H1 (cell line): ENCODE results near the gene GPR37. TPM values are rescaled to one million over a fixed set of nuclear protein-coding genes. Genes with fewer than 3 reads are reported as not detected.

Source experiments
- CTCF ChIA-PET: fragments of 300-600 bp; sonication (Branson Sonifier 250); formaldehyde crosslinking; loops from one replicate; lab custom pipeline; 2021; ENCODE audit not compliant: partially characterized antibody; lab: Charles Lee
- POLR2A ChIA-PET: fragments of 300-600 bp; sonication (Branson Sonifier 250); formaldehyde crosslinking; loops from one replicate; lab custom pipeline; 2021; ENCODE audit warnings: inconsistent platforms; ENCODE audit not compliant: partially characterized antibody; lab: Charles Lee
- DNase-seq, 2 experiments: peaks; one replicate each; pipeline versions ENCODE4 v3.0.0 to v3.0.0-alpha.2; 2010 to 2022; ENCODE audit warnings: low spot score in 2 of 2, low read depth in 1 of 2, mixed read lengths in 1 of 2
- FAIRE-seq: peaks from 2 replicates; lab custom pipeline; 2011; peaks lifted over from hg19 to GRCh38; lab: Jason Lieb, UNC
- H2AFZ ChIP-seq: 2 replicates; pipeline ENCODE4 v1.8.1; 2012; ENCODE audit warnings: low read length, inconsistent platforms
- H2AK5ac ChIP-seq: 2 replicates; pipeline ENCODE4 v1.6.1; 2013; ENCODE audit warnings: low read depth, low read length
- H2BK120ac ChIP-seq: replicated peaks from 2 replicates; pipeline ENCODE3; 2013; ENCODE audit warnings: low read depth, low read length, inconsistent platforms
- H2BK12ac ChIP-seq: 2 replicates; pipeline ENCODE4 v1.6.1; 2013; ENCODE audit warnings: low read depth, low read length
- H2BK15ac ChIP-seq: 2 replicates; pipeline ENCODE4 v1.6.1; 2013; ENCODE audit warnings: low read length
- H2BK20ac ChIP-seq: 2 replicates; pipeline ENCODE4 v1.6.1; 2013; ENCODE audit warnings: low read length
- H2BK5ac ChIP-seq: 2 replicates; pipeline ENCODE4 v1.6.1; 2013; ENCODE audit warnings: low read depth, low read length
- H3K14ac ChIP-seq: 2 replicates; pipeline ENCODE4 v1.6.1; 2013; ENCODE audit warnings: inconsistent platforms; ENCODE audit not compliant: insufficient read length
- H3K18ac ChIP-seq: 2 replicates; pipeline ENCODE4 v1.6.1; 2013; ENCODE audit warnings: low read length; ENCODE audit errors: extremely low read depth
- H3K23ac ChIP-seq: 2 replicates; pipeline ENCODE4 v1.6.1; 2013; ENCODE audit warnings: inconsistent platforms; ENCODE audit not compliant: insufficient read length
- H3K23me2 ChIP-seq: 2 replicates; pipeline ENCODE4 v1.6.1; 2013; ENCODE audit warnings: low read depth, low read length
- H3K27ac ChIP-seq: 2 replicates; pipeline ENCODE4 v1.6.1; 2011; ENCODE audit warnings: low read depth, low read length, inconsistent platforms
- H3K27me3 ChIP-seq, 4 experiments: replicated peaks in 1 of 4; 1 replicate in 1 of 4; 2 replicates in 3 of 4; pipeline versions ENCODE4 v1.6.1 to v1.8.1; 2011 to 2013; ENCODE audit warnings: low read length in 3 of 4, mild to moderate bottlenecking in 3 of 4, inconsistent platforms in 2 of 4, mixed read lengths in 2 of 4, moderate library complexity in 1 of 4; ENCODE audit not compliant: control insufficient read depth in 3 of 4, insufficient read depth in 3 of 4; ENCODE audit errors: extremely low read depth in 1 of 4
- H3K36me3 ChIP-seq, 4 experiments: 2 replicates each; pipeline versions ENCODE4 v1.6.1 to v1.8.1; 2011 to 2013; ENCODE audit warnings: mild to moderate bottlenecking in 4 of 4, low read length in 3 of 4, moderate library complexity in 2 of 4, control low read depth in 1 of 4, inconsistent platforms in 1 of 4; ENCODE audit not compliant: insufficient read depth in 4 of 4, control insufficient read depth in 2 of 4
- H3K4ac ChIP-seq: replicated peaks from 2 replicates; pipeline ENCODE3; 2013; ENCODE audit warnings: low read length, low read depth, mixed read lengths, inconsistent platforms; ENCODE audit not compliant: insufficient read length
- H3K4me1 ChIP-seq, 4 experiments: replicated peaks in 1 of 4; 1 replicate in 1 of 4; 2 replicates in 3 of 4; pipeline versions ENCODE4 v1.6.1 to v1.8.1; 2011 to 2013; ENCODE audit warnings: low read length in 3 of 4, inconsistent platforms in 2 of 4, mixed read lengths in 1 of 4; ENCODE audit not compliant: insufficient read depth in 4 of 4, control insufficient read depth in 3 of 4
- H3K4me2 ChIP-seq, 2 experiments: 2 replicates each; pipeline versions ENCODE4 v1.6.1 to v1.8.1; 2011 to 2013; ENCODE audit warnings: low read depth in 2 of 2, low read length in 2 of 2, control low read depth in 1 of 2, inconsistent platforms in 1 of 2, mild to moderate bottlenecking in 1 of 2; ENCODE audit not compliant: insufficient read depth in 1 of 2
- H3K4me3 ChIP-seq, 4 experiments: fragments of 200-600, 300-600 bp in 1 of 4; sonication (generic), shearing (Covaris generic), sonication (Bioruptor Twin) in 1 of 4; 2 replicates each; pipeline versions ENCODE4 v1.5.1 to v1.8.1; 2011 to 2016; ENCODE audit warnings: low read length in 4 of 4, low read depth in 3 of 4, control low read depth in 2 of 4, inconsistent platforms in 2 of 4, mild to moderate bottlenecking in 2 of 4, mixed read lengths in 1 of 4, moderate library complexity in 1 of 4; ENCODE audit not compliant: insufficient read depth in 2 of 4; ENCODE audit errors: extremely low read depth in 1 of 4
- H3K56ac ChIP-seq: replicated peaks from 2 replicates; pipeline ENCODE3; 2013; ENCODE audit warnings: low read depth, mild to moderate bottlenecking, mixed read lengths, low read length, inconsistent platforms; ENCODE audit not compliant: insufficient read length
- H3K79me1 ChIP-seq: 2 replicates; pipeline ENCODE4 v1.6.1; 2013; ENCODE audit warnings: low read depth, low read length, control low read depth
- H3K79me2 ChIP-seq, 2 experiments: 2 replicates each; pipeline versions ENCODE4 v1.6.1 to v1.8.1; 2012 to 2013; ENCODE audit warnings: low read length in 2 of 2, mild to moderate bottlenecking in 2 of 2, inconsistent platforms in 1 of 2; ENCODE audit not compliant: insufficient read depth in 2 of 2, control insufficient read depth in 1 of 2
- H3K9ac ChIP-seq, 4 experiments: replicated peaks in 1 of 4; 1 replicate in 1 of 4; 2 replicates in 3 of 4; pipeline versions ENCODE4 v1.6.1 to v1.8.1; 2011 to 2013; ENCODE audit warnings: low read depth in 3 of 4, low read length in 3 of 4, control low read depth in 2 of 4, mild to moderate bottlenecking in 2 of 4, moderate library complexity in 2 of 4, inconsistent platforms in 1 of 4; ENCODE audit errors: extremely low read depth in 1 of 4
- H3K9me3 ChIP-seq, 2 experiments: 2 replicates each; pipeline versions ENCODE4 v1.6.1 to v1.8.1; 2012 to 2013; ENCODE audit warnings: mild to moderate bottlenecking in 2 of 2, moderate library complexity in 2 of 2, control low read depth in 1 of 2, inconsistent platforms in 1 of 2, low read depth in 1 of 2, low read length in 1 of 2, mixed read lengths in 1 of 2; ENCODE audit not compliant: insufficient read depth in 2 of 2
- H4K20me1 ChIP-seq, 2 experiments: replicated peaks in 1 of 2; 2 replicates each; pipeline versions ENCODE3 to v1.8.1; 2011 to 2013; ENCODE audit warnings: inconsistent platforms in 2 of 2, low read length in 2 of 2, mild to moderate bottlenecking in 1 of 2; ENCODE audit not compliant: insufficient read depth in 2 of 2, control insufficient read depth in 1 of 2
- H4K5ac ChIP-seq: 2 replicates; pipeline ENCODE4 v1.6.1; 2013; ENCODE audit warnings: low read length, low read depth, mixed read lengths, inconsistent platforms; ENCODE audit not compliant: insufficient read length
- H4K8ac ChIP-seq: 2 replicates; pipeline ENCODE4 v1.8.0; 2013; ENCODE audit warnings: mild to moderate bottlenecking, moderate library complexity, low read length, inconsistent platforms; ENCODE audit not compliant: insufficient read depth; ENCODE audit errors: extremely low read depth
- H4K91ac ChIP-seq: replicated peaks from 2 replicates; pipeline ENCODE3; 2013; ENCODE audit warnings: low read length, mixed read lengths, inconsistent platforms; ENCODE audit not compliant: insufficient read length
- CEBPB ChIP-seq: IDR thresholded peaks from 2 replicates; pipeline ENCODE4 v1.6.1; 2012; ENCODE audit warnings: low read depth, low read length
- CTBP2 ChIP-seq: IDR thresholded peaks from 2 replicates; pipeline ENCODE4 v1.7.0; 2011; ENCODE audit warnings: borderline replicate concordance, mild to moderate bottlenecking, moderate library complexity, mixed read lengths, low read length; ENCODE audit not compliant: insufficient read depth, insufficient read length
- EP300 ChIP-seq, 2 experiments: IDR thresholded peaks; 1 replicate in 1 of 2; 2 replicates in 1 of 2; pipeline ENCODE4 v1.6.1; 2011 to 2012; ENCODE audit warnings: low read depth in 2 of 2, low read length in 2 of 2, mild to moderate bottlenecking in 2 of 2, borderline replicate concordance in 1 of 2, inconsistent platforms in 1 of 2, moderate library complexity in 1 of 2
- EZH2 ChIP-seq: fragments of 200-600 bp; sonication (generic); IDR thresholded peaks from 2 replicates; pipeline ENCODE4 v1.7.1; 2012; ENCODE audit warnings: low read depth, mild to moderate bottlenecking, moderate library complexity, low read length, inconsistent platforms; ENCODE audit not compliant: severe bottlenecking
- KDM5A ChIP-seq: fragments of 200-600 bp; IDR thresholded peaks from 2 replicates; pipeline ENCODE4 v1.7.1; 2012; ENCODE audit warnings: mild to moderate bottlenecking, low read length, inconsistent platforms, mixed read lengths
- MAFK ChIP-seq: IDR thresholded peaks from 2 replicates; pipeline ENCODE4 v1.6.1; 2012; ENCODE audit warnings: low read depth, mild to moderate bottlenecking, improper control_type of control experiment, low read length
- RAD21 ChIP-seq, 2 experiments: IDR thresholded peaks in 1 of 2; conservative IDR thresholded peaks in 1 of 2; 2 replicates each; pipeline ENCODE4 v1.6.1; 2011; ENCODE audit warnings: low read depth in 2 of 2, low read length in 2 of 2, improper control_type of control experiment in 1 of 2, inconsistent platforms in 1 of 2, mild to moderate bottlenecking in 1 of 2, moderate library complexity in 1 of 2
- RBBP5 ChIP-seq: IDR thresholded peaks from 2 replicates; pipeline ENCODE4 v1.7.1; 2012; ENCODE audit warnings: low read depth, mild to moderate bottlenecking, inconsistent platforms, low read length, moderate library complexity, borderline replicate concordance
- SP1 ChIP-seq: IDR thresholded peaks from 2 replicates; pipeline ENCODE4 v1.6.1; 2011; ENCODE audit warnings: low read depth, low read length
- WGBS, 2 experiments: shearing (Covaris generic) in 1 of 2; methylation state at CpG; one replicate each; pipeline versions ENCODE4 v1.1.6 to v1.1.7; 2013 to 2015; ENCODE audit warnings: low lambda C conversion rate in 2 of 2, mixed read lengths in 2 of 2, inconsistent platforms in 1 of 2, low coverage in 1 of 2, missing lambda C conversion rate in 1 of 2; ENCODE audit not compliant: insufficient replicate concordance in 2 of 2, insufficient coverage in 1 of 2, insufficient read length in 1 of 2; ENCODE audit errors: extremely low coverage in 1 of 2, missing lambda C conversion rate in 1 of 2; 5-methylcytosine and 5-hydroxymethylcytosine counted together
- polyA plus RNA-seq, 7 experiments: library from polyadenylated mRNA; depleted of rRNA in 3 of 7; stranded (reverse) in 5 of 7; unstranded in 2 of 7; fragments of >200 nt in 5 of 7; fragments of 200-250 nt in 2 of 7; gene quantifications; 1 replicate in 5 of 7; 2 replicates in 1 of 7; 4 replicates in 1 of 7; pipeline versions ENCODE4 v1.2.1 to v1.2.3, GENCODE V29; 2011 to 2013; ENCODE audit warnings: missing spikeins in 2 of 7, mixed read lengths in 2 of 7
- total RNA-seq: library from RNA; stranded (reverse); fragmentation: NEBNext Ultra II Directional; extraction: Animal tissue kit (Norgen Biotek cat#: 25700); gene quantifications from 2 replicates; pipeline ENCODE4 v1.2.1, GENCODE V29; 2021
- TF ChIP-seq, protein P1 (sequence below): IDR thresholded peaks from 2 replicates; pipeline ENCODE4 v1.6.1; 2011; ENCODE audit warnings: low read length, improper control_type of control experiment
- TF ChIP-seq, protein P2 (sequence below): IDR thresholded peaks from 2 replicates; pipeline ENCODE4 v1.6.1; 2012; ENCODE audit warnings: low read length, inconsistent platforms

The GPR37 gene
- total and polyA plus RNA-seq, 2 of the 8 experiments (the other 6 are each of a cell fraction or from before 2014, with no cell fraction given) = 1.5 to 17.4 TPM

DNA sequence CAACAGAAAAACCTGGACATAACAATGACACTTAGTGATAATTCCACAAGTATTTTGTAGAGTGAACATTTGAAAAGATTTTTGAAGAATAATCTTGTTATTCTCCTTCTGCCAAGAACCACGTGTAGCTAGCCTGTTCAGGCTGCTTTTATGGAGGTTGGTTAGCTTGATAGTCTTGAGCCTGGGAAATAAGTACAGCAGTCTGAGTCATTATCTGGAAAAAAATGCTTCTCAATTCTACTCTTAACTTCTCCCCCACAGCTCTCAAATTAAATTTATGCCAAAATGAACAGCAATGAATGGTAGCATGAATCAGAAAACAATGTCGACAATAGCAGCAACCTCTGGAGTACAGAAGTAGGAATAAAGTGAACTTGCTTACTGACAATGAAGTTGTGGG, 63.2 kb downstream of the GPR37 start:
- H2AFZ ChIP-seq = no peak overlapping the region
- CTCF ChIA-PET = interaction anchor here (0.8 to 1.5 kb wide), 5 partner anchors 9 to 552 kb away, joined by 3 to 4 read pairs (median 3); no protein-coding TSS in a partner anchor
- H4K5ac ChIP-seq = no peak overlapping the region
- H2BK120ac ChIP-seq = no peak overlapping the region
- no peaks in the 10 kb centered on the region for H3K27me3 ChIP-seq
- H3K4ac ChIP-seq = no peak overlapping the region
- no peak overlapping the region for H3K18ac ChIP-seq
- H2BK15ac ChIP-seq = no peak overlapping the region
- no peaks in the 10 kb centered on the region for H3K79me1 ChIP-seq
- H4K91ac ChIP-seq = no peak overlapping the region
- H2BK12ac ChIP-seq = no peak overlapping the region
- DNase-seq = no peak
- no peaks in the 10 kb centered on the region for H3K79me2 ChIP-seq
- no peak overlapping the region for H2BK5ac ChIP-seq
- no peak overlapping the region for H3K23ac ChIP-seq
- FAIRE-seq = no peak
- no peak overlapping the region for H2AK5ac ChIP-seq
- H4K8ac ChIP-seq = no peak overlapping the region
- no peak overlapping the region for H3K27ac ChIP-seq
- H3K9ac ChIP-seq = no peak overlapping the region
- H3K9me3 ChIP-seq = no peaks in the 10 kb centered on the region
- no peaks in the 10 kb centered on the region for H4K20me1 ChIP-seq
- POLR2A ChIA-PET = no interaction called here
- H3K4me3 ChIP-seq = no peak overlapping the region
- no peak overlapping the region for H3K14ac ChIP-seq
- no peaks in the 10 kb centered on the region for H3K4me1 ChIP-seq
- 96% methylated on average over 2 of the region's 2 CpGs; no CpG with 5 or more reads in 1 of the 2 experiments for WGBS, 2 experiments
- H3K23me2 ChIP-seq = no peaks in the 10 kb centered on the region
- H2BK20ac ChIP-seq = no peak overlapping the region
- no peak overlapping the region for H3K4me2 ChIP-seq
- no peaks in the 10 kb centered on the region for H3K36me3 ChIP-seq
- H3K56ac ChIP-seq = no peak overlapping the region
- TF ChIP-seq MAFK (no peak), KDM5A (no peak), RAD21 (IDR thresholded peaks at IDR 0.05 in 1 of 2, conservative IDR thresholded peaks at IDR 0.05 in 1 of 2; ENCODE audit: low read depth in 2 of 2, low read length in 2 of 2) (no peak), EP300 (IDR thresholded peaks at IDR 0.05; ENCODE audit: borderline replicate concordance in 1 of 2, low read depth in 2 of 2, low read length in 2 of 2) (no peak), SP1 (no peak), RBBP5 (no peak), CTBP2 (no peak), EZH2 (no peak), CEBPB (no peak)
- TF ChIP-seq, protein P1, sequence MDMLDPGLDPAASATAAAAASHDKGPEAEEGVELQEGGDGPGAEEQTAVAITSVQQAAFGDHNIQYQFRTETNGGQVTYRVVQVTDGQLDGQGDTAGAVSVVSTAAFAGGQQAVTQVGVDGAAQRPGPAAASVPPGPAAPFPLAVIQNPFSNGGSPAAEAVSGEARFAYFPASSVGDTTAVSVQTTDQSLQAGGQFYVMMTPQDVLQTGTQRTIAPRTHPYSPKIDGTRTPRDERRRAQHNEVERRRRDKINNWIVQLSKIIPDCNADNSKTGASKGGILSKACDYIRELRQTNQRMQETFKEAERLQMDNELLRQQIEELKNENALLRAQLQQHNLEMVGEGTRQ = no peak
- TF ChIP-seq, protein P2, sequence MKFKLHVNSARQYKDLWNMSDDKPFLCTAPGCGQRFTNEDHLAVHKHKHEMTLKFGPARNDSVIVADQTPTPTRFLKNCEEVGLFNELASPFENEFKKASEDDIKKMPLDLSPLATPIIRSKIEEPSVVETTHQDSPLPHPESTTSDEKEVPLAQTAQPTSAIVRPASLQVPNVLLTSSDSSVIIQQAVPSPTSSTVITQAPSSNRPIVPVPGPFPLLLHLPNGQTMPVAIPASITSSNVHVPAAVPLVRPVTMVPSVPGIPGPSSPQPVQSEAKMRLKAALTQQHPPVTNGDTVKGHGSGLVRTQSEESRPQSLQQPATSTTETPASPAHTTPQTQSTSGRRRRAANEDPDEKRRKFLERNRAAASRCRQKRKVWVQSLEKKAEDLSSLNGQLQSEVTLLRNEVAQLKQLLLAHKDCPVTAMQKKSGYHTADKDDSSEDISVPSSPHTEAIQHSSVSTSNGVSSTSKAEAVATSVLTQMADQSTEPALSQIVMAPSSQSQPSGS = no peak
